Measurements from ENCODE around the gene FOXN3. TPM values are rescaled to one million over a fixed set of nuclear protein-coding genes. Genes with fewer than 3 reads are reported as not detected.

Gene FOXN3
- polyA plus RNA-seq, 3 donors = 38.7 to 57.4 (median 42.0) TPM

DNA sequence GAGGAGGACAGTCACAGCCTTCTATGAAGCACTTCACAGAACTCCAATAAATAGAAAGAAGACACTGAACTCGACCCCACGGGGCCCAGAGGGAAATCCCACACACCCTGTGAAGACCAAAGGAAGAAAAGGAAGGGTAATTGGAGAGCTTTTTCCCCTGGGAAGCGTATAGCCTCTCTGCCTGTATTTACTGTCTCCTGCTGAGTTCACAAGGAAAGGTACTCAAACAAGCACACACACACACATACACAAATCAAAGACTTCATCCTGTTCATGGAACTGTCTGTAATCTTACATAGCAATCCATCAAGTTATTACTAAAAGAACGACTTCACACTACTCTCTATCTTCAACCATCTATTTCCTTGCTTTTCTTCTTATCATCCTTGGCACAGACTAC lies 15.3 kb downstream of the FOXN3 start:
- intact Hi-C loops (cut with micrococcal nuclease) = no loop called here
- no peak overlapping the region for H3K9ac ChIP-seq (ENCODE audit: insufficient read depth, low read length, poor library complexity, severe bottlenecking)
- H3K27me3 ChIP-seq (ENCODE audit: control insufficient read depth in 2 of 2, insufficient read depth in 2 of 2, low read length in 2 of 2) = no peaks in the 10 kb centered on the region
- TF ChIP-seq, protein P1, sequence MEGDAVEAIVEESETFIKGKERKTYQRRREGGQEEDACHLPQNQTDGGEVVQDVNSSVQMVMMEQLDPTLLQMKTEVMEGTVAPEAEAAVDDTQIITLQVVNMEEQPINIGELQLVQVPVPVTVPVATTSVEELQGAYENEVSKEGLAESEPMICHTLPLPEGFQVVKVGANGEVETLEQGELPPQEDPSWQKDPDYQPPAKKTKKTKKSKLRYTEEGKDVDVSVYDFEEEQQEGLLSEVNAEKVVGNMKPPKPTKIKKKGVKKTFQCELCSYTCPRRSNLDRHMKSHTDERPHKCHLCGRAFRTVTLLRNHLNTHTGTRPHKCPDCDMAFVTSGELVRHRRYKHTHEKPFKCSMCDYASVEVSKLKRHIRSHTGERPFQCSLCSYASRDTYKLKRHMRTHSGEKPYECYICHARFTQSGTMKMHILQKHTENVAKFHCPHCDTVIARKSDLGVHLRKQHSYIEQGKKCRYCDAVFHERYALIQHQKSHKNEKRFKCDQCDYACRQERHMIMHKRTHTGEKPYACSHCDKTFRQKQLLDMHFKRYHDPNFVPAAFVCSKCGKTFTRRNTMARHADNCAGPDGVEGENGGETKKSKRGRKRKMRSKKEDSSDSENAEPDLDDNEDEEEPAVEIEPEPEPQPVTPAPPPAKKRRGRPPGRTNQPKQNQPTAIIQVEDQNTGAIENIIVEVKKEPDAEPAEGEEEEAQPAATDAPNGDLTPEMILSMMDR (IDR thresholded peaks at IDR 0.05) = no peak
- Mint-ChIP-seq H3K36me3 (peaks cover 45 to 62% of the 10 kb centered on the region in 2 donors), H3K27me3 (ENCODE audit: low read depth in 3 of 3) (no peaks in the 10 kb centered on the region), H3K27ac (peak overlapping the region in 4 of 7 donors; percentile 0 to 64 (median 22)), H3K4me3 (no peak overlapping the region), H3K9me3 (peaks cover 0 to 2% (median 0%) of the 10 kb centered on the region in 7 donors), H3K4me1 (peaks cover 40% of the 10 kb centered on the region)
- H4K20me1 ChIP-seq (ENCODE audit: insufficient read depth, low read length) = peaks cover 99% of the 10 kb centered on the region
- no peak for DNase-seq
- H3K79me2 ChIP-seq (ENCODE audit: insufficient read depth, low read length) = peaks cover 99% of the 10 kb centered on the region
- peaks cover 8 to 11% of the 10 kb centered on the region in 2 donors for H3K4me1 ChIP-seq (ENCODE audit: control insufficient read depth in 1 of 2, insufficient read depth in 2 of 2, low read length in 2 of 2)
- peak overlapping the region in 1 of 2 donors; percentile 2 for H3K27ac ChIP-seq (ENCODE audit: low read depth in 1 of 2, low read length in 2 of 2)
- WGBS (ENCODE audit: insufficient coverage) = 25% methylated on average over 1 of the region's 4 CpGs
- H3K36me3 ChIP-seq (replicated peaks in 1 of 2; ENCODE audit: control insufficient read depth in 1 of 2, insufficient read depth in 2 of 2, low read length in 2 of 2) = peaks cover 11 to 66% of the 10 kb centered on the region in 2 donors
- H3K4me2 ChIP-seq (replicated peaks; ENCODE audit: extremely low read depth, low read length, poor library complexity, severe bottlenecking) = no peak overlapping the region
- H3K4me3 ChIP-seq (replicated peaks in 1 of 3; ENCODE audit: low read depth in 2 of 3, low read length in 3 of 3) = no peak overlapping the region
- H3K9me3 ChIP-seq (replicated peaks in 1 of 2; ENCODE audit: control insufficient read depth in 1 of 2, insufficient read depth in 1 of 2, low read length in 2 of 2) = no peaks in the 10 kb centered on the region
- H2AFZ ChIP-seq (ENCODE audit: insufficient read depth, low read depth, low read length, poor library complexity, severe bottlenecking) = no peak overlapping the region

DNA sequence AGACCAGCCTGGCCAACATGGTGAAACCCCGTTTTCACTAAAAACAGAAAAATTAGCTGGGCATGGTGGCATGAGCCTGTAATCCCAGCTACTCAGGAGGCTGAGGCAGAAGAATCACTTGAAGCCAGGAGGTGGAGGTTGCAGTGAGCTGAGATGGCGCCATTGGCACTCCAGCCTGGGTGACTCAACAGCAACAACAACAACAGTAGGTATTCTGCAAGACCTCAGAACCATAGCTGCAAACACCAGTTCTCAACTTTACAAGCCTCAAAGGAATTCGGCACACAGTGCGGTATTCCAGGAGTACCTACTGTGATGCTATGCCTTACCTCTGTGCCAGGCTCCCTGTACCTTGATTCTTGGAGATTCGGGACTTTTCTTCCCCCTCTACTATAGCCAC lies 15.8 kb downstream of the FOXN3 start:
- 100% methylated on average over 2 of the region's 5 CpGs for WGBS (ENCODE audit: insufficient coverage)
- H2AFZ ChIP-seq (ENCODE audit: insufficient read depth, low read depth, low read length, poor library complexity, severe bottlenecking) = no peak overlapping the region
- peak overlapping the region in 1 of 2 donors; percentile 2 for H3K27ac ChIP-seq (ENCODE audit: low read depth in 1 of 2, low read length in 2 of 2)
- no peaks in the 10 kb centered on the region for H3K9me3 ChIP-seq (replicated peaks in 1 of 2; ENCODE audit: control insufficient read depth in 1 of 2, insufficient read depth in 1 of 2, low read length in 2 of 2)
- peaks cover 45 to 63% of the 10 kb centered on the region in 2 donors for H3K36me3 Mint-ChIP-seq
- DNase-seq = no peak
- no peak overlapping the region for H3K9ac ChIP-seq (ENCODE audit: insufficient read depth, low read length, poor library complexity, severe bottlenecking)
- no peak overlapping the region for H3K4me2 ChIP-seq (replicated peaks; ENCODE audit: extremely low read depth, low read length, poor library complexity, severe bottlenecking)
- H3K27me3 ChIP-seq (ENCODE audit: control insufficient read depth in 2 of 2, insufficient read depth in 2 of 2, low read length in 2 of 2) = no peaks in the 10 kb centered on the region
- H3K27me3 Mint-ChIP-seq (ENCODE audit: low read depth in 3 of 3) = no peaks in the 10 kb centered on the region
- H3K4me3 Mint-ChIP-seq = no peak overlapping the region
- H3K9me3 Mint-ChIP-seq = peaks cover 0 to 2% (median 0%) of the 10 kb centered on the region in 7 donors
- H4K20me1 ChIP-seq (ENCODE audit: insufficient read depth, low read length) = peaks cover 99% of the 10 kb centered on the region
- TF ChIP-seq, protein P1 (IDR thresholded peaks at IDR 0.05) = no peak
- no peak overlapping the region for H3K4me3 ChIP-seq (replicated peaks in 1 of 3; ENCODE audit: low read depth in 2 of 3, low read length in 3 of 3)
- peaks cover 39% of the 10 kb centered on the region for H3K4me1 Mint-ChIP-seq
- peaks cover 8 to 10% of the 10 kb centered on the region in 2 donors for H3K4me1 ChIP-seq (ENCODE audit: control insufficient read depth in 1 of 2, insufficient read depth in 2 of 2, low read length in 2 of 2)
- peaks cover 11 to 66% of the 10 kb centered on the region in 2 donors for H3K36me3 ChIP-seq (replicated peaks in 1 of 2; ENCODE audit: control insufficient read depth in 1 of 2, insufficient read depth in 2 of 2, low read length in 2 of 2)
- intact Hi-C loops (cut with micrococcal nuclease) = no loop called here
- H3K27ac Mint-ChIP-seq = peak overlapping the region in 5 of 7 donors; percentile 0 to 80 (median 50)
- H3K79me2 ChIP-seq (ENCODE audit: insufficient read depth, low read length) = peaks cover 99% of the 10 kb centered on the region

Data from CD14-positive monocyte (primary cell).